ENCODE results near the gene DPH1.
A peak's percentile ranks its signal among the peaks of the same experiment; 100 is the strongest.

The DPH1 gene

GRCh38 chr17:1997927-1998742 is 31.8 kb upstream of the DPH1 start:
- H3K4me3 ChIP-seq (replicated peaks; ENCODE audit: low read depth, low read length): 0 out of 2 replicates have a peak overlapping the region, but pooled peaks have one; percentile 7
- DNase-seq (ENCODE audit: extremely low read depth, low read depth): no peak
- TF ChIP-seq CTCF (IDR thresholded peaks at IDR 0.05; ENCODE audit: low read depth, low read length, missing control alignments): no peak

- H3K4me3 ChIP-seq (replicated peaks; ENCODE audit: low read depth, low read length): no peak overlapping the region
- TF ChIP-seq CTCF (IDR thresholded peaks at IDR 0.05; ENCODE audit: low read depth, low read length, missing control alignments): no peak
- no peak for DNase-seq (ENCODE audit: extremely low read depth, low read depth)
Measured at GRCh38 chr17:1999557-2000251, 30.2 kb upstream of the DPH1 start.

GRCh38 chr17:2002767-2003329 is 27.1 kb upstream of the DPH1 start:
- no peak for TF ChIP-seq CTCF (IDR thresholded peaks at IDR 0.05; ENCODE audit: low read depth, low read length, missing control alignments)
- no peak for DNase-seq (ENCODE audit: extremely low read depth, low read depth)

GRCh38 chr17:2003525-2003924 is 26.4 kb upstream of the DPH1 start:
- DNase-seq (ENCODE audit: extremely low read depth, low read depth): no peak
- TF ChIP-seq CTCF (IDR thresholded peaks at IDR 0.05; ENCODE audit: low read depth, low read length, missing control alignments): no peak
- no peak overlapping the region for H3K4me3 ChIP-seq (replicated peaks; ENCODE audit: low read depth, low read length)

More at GRCh38 chr17:2002767-2003329, 27.1 kb upstream of the DPH1 start:
- H3K4me3 ChIP-seq (replicated peaks; ENCODE audit: low read depth, low read length): no peak overlapping the region

- no peak for TF ChIP-seq CTCF (IDR thresholded peaks at IDR 0.05; ENCODE audit: low read depth, low read length, missing control alignments)
- DNase-seq (ENCODE audit: extremely low read depth, low read depth): no peak
- H3K4me3 ChIP-seq (replicated peaks; ENCODE audit: low read depth, low read length): no peak overlapping the region
Measured at GRCh38 chr17:2004435-2004952, 25.5 kb upstream of the DPH1 start.

GRCh38 chr17:2008332-2009126 is 21.4 kb upstream of the DPH1 start:
- H3K4me3 ChIP-seq (replicated peaks; ENCODE audit: low read depth, low read length): no peak overlapping the region
- no peak for TF ChIP-seq CTCF (IDR thresholded peaks at IDR 0.05; ENCODE audit: low read depth, low read length, missing control alignments)
- no peak for DNase-seq (ENCODE audit: extremely low read depth, low read depth)
